IPS-NIHi7 (cell line): ENCODE measurements around the gene CNGA1.

ENCODE experiments used
- DNase-seq: peaks from one replicate; pipeline ENCODE4 v3.0.0; 2012; ENCODE audit warnings: mixed read lengths; ENCODE audit errors: extremely low spot score

CNGA1 gene

GRCh38 chr4:47899639-47900038 lies 116.8 kb downstream of the CNGA1 start:
- no peak for DNase-seq

GRCh38 chr4:47891928-47892327 lies 124.6 kb downstream of the CNGA1 start:
- no peak for DNase-seq
